Myocyte (in vitro differentiated cells): Measurements from ENCODE around the gene C11orf16. TPM values are rescaled to one million over a fixed set of nuclear protein-coding genes. Genes with fewer than 3 reads are reported as not detected.
A peak's percentile ranks its signal among the peaks of the same experiment; 100 is the strongest.
"Not testable (repeated sequence)": the region's sequence is repeated elsewhere in the genome, so short reads cannot be mapped to it uniquely, and the experiment has no call there.

Experiments used
- DNase-seq: peaks from one replicate; pipeline ENCODE4 v3.0.0-alpha.2; 2012; ENCODE audit warnings: low read depth
- total RNA-seq: library from RNA; depleted of rRNA; stranded (reverse); fragments of >200 nt; gene quantifications from 2 replicates; pipeline ENCODE4 v1.2.3, GENCODE V29; 2014

Gene C11orf16
- total RNA-seq, 1 donor from 2014 or later: not detected

DNA sequence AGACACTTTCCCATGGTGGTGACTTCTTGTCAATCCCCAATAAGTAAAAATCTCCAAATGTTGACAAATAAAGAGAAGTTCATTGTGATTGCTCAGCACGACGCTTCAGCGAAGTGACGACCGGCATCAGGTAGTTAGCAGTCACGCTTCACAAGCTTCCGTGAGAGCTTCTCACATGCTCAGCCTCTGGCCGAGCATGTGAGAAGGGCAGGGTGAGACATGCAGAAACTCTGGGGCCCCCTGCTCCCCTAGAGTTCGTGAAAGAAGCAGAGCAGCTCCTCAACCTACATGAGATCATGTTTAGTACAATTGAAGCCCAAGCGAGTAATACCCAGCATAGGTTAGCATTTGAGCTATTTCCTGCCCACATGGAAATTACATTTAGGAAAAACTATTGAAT is 4.4 kb upstream of the C11orf16 start:
- no peak for DNase-seq

DNA sequence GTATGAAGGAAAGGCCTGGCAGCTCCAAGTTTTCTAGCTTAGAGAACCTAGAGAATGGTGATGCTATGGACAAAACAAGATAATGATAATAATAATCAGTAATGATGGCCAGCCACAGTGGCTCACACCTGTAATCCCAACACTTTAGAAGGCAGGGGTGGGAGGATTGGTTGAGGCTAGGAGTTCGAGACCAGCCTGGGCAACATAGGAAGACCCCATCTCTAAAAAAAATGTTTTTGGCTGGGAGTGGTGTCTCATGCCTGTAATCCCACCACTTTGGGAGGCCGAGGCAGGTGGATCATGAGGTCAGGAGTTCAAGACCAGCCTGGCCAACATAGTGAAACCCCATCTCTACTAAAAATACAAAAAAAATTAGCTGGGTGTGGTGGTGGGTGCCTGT is 3.0 kb upstream of the C11orf16 start:
- DNase-seq: not testable (repeated sequence)

DNA sequence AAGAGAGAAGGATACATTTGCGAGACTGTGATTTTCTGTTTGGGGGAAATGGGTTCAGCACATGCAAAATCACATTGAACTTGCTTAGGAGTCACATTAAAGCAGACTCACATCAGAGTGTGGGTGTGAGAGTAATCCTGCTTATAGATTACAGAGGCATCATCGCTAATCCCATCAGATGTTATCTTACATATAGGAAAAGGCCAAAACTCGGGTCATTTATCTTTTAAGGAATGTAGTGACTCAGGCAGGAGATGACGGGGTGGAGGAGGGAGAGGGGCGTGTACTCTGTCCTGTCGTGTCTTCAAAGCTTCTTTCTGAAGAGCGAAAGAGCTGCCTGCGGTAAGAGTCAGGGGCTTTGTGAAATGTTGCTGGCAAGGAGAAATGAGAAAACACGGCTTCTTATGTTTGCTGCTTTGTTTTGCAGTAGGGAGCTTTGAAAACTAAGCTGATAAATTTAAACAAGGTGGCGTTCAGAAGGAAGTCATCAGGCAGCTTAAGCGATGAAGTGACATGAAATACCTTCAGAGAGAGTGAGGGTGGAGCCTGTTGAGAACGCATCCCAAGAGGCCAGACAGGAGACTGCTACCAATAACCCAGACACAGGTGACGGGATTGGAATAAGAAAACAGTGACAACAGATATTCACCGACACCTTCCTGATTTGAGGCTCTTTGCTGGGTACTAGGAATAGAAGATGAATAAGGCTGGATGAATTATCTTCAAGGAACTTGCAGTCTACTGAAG is 2.2 kb upstream of the C11orf16 start:
- no peak for DNase-seq

GRCh38 chr11:8933931-8934330 is 1.2 kb upstream of the C11orf16 start:
- DNase-seq: no peak

DNA sequence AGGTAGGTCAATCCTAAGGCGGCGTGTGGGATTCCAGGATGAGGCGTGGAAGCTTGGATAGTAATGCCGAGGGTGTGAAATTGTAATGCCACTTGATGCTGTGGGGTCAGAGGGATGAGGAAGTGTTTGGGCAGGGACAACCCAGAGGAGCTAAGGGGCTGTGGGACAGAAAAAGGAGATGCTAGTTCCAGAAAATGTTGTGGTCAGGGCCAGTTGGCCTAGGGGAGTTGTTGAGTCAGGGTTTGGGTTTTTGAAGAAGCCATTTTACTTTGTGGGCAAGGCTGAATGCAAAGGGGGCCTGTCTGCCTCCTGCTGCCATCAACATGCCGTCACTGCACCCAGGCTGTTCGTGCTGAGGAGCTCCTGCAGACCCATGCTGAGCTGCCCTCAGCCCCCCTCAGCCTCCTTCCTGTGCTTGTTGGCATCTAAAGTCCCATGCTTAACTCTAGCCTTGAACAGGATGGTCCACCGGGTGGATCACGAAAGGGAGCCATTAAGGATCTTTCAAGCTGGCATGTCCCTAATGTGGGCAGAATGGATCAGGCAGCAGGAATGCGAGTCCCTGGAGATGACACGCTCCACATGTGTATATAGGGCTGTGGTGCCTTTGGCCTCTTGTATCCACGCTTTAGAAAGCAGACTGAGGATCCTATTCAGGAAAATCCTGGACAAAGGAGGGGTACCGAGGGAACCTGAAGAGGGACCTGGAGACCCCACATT is 2.1 kb downstream of the C11orf16 start:
- DNase-seq: peak; percentile 91

GRCh38 chr11:8928981-8929615 is 3.6 kb downstream of the C11orf16 start:
- peak; percentile 88 for DNase-seq

DNA sequence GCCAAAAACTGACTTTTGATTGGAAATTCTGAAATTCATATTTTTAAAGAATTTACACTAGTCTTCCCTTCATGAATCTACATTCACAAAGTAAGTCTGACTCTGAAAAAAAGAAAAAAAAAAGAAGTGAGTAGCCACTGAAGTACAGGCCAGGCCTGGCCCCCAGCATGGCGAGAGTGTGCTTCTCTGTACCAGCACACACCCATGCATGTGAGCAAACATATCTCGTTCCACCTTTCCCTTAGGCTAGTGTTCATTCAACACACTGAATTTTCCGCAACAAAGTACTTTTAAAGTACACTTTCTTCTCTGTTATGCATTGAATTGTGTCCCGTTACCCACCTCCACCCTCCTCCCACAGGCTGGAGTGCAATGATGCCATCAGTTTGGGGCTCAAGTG is 4.5 kb downstream of the C11orf16 start:
- DNase-seq: no peak

DNA sequence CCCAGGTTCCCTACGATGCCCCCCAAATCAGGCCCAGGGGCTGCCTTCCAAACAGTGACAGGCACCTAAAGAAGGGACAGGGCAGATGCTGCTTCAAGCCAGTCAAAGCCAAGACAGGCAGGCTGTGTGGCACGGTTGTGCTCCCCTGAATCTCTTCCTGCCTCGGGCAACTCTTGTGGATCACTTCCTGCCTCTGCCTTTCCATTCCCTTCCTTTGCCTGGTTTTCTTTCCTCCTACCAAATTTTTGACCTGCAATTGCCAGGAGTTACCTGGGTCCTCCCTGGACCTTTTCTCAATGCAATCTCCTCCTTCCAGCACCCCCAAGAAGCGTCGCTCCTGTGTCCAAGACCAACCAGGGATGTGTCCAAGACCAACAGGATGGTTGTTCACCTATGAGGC is 5.5 kb downstream of the C11orf16 start:
- DNase-seq: no peak

GRCh38 chr11:8926236-8926635 is 6.5 kb downstream of the C11orf16 start:
- DNase-seq: no peak

GRCh38 chr11:8925711-8926110 is 7.0 kb downstream of the C11orf16 start:
- no peak for DNase-seq

DNA sequence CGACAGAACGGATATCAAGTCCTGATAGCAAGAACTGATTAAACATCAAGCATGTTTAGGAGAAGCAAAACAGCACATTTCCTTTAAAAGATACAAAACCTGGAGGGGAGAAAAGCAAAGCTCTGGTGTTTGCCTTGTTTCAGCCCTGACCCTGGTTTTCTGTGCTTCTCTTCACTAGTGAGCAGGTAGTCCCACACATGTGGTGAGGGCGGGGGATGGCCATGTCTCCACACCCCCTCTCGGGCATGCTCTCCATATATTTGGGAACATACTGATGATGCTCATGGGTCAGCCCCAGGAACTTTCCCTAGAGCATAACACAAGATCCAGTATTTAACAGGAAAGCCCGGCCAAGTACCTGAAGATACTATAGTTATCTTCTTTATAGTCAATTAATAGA is 10.1 kb downstream of the C11orf16 start:
- no peak for DNase-seq

GRCh38 chr11:8917157-8917825 is 15.5 kb downstream of the C11orf16 start:
- DNase-seq: peak; percentile 93

GRCh38 chr11:8914661-8915018 is 18.1 kb downstream of the C11orf16 start:
- no peak for DNase-seq

DNA sequence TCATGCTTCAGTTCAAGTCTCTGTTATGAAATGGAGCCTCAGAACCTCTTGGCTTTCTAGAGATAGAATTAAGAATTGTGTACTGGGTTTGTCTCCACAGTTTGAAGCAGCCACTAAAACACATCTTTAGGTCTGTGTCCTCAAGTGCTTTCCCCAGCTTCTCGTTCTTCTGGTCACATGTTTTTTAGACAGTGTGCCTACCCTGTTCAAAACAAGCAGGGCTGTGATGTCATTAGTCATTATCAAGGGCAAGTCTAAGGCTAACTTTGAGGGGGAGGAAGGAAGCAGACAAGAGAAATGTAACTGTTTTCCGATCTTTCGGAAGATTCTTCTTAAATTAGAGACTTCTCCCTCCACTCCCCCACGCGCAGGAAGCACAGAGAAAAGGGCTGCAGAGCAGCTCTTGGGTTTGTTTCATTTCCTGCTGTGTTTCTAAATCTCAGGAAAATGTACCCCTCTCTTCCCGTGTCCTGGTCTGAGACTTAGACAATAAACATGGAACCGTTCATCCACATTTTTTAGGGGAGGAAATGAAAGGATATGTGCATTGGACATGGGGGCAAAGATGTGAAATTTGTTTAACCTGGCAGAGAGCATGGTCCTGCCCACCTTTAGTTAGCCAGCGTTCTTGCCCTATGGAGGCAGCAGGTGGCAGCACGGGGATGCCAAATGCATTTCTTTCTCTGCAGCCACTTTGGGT is 18.6 kb downstream of the C11orf16 start:
- DNase-seq: peak; percentile 53

DNA sequence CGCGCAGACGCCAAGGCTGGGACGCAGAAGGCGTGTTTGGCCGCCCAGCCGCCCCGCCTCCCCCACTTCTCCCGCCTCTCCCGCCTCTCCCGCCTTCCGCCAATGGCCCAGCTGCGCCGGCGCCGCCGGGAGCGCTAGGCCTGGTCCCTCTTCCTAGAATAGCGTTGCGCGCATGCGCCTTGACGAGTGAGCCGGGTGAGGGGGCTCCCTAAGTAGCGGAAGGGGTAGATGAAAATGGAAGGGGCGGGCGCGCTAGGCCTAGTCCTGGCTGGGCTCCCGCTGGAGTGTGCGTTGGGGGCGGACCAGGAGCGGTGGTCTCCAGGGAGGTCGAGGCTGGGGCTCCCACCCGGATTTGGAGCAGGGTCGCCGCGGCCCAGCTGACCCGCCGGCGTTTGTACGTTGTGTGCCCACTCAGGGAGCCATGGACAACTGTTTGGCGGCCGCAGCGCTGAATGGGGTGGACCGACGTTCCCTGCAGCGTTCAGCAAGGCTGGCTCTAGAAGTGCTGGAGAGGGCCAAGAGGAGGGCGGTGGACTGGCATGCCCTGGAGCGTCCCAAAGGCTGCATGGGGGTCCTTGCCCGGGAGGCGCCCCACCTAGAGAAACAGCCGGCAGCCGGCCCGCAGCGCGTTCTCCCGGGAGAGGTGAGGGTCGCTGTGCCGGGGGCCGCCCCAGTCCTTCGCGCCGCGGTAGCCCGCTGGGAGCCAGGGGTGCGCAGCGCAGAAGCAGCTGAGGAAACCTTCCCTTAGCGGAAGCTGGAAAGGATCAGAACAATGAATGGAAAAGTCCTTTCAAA is 21.5 kb downstream of the C11orf16 start, which contains the start of gene AKIP1:
Gene AKIP1 (plus strand): TSS at position 161 of the 795 bp plus-strand sequence. CDS start 261 bp downstream, at position 422.
- peak; percentile 98 for DNase-seq

DNA sequence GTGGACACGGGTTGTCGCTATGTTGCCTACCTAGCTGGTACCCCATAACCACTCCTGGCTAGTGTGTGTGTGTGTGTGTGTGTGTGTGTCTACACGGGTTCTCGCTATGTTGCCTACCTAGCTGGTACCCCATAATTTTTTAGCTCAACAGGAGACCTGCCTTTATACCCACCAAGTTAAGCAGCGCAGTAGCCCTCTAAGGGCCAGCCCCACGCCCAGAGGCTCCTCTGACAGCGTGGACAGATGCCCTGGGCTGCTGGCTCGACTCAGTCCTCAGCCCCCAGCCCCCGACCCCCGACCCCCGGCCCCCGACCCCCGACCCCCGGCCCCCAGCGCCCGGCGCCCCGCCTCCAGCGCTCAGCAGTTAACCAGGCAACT is 22.1 kb downstream of the C11orf16 start:
- no peak for DNase-seq

GRCh38 chr11:8908099-8908498 is 24.6 kb downstream of the C11orf16 start:
- no peak for DNase-seq

- no peak for DNase-seq
Measured at GRCh38 chr11:8907116-8907515, 25.6 kb downstream of the C11orf16 start.

DNA sequence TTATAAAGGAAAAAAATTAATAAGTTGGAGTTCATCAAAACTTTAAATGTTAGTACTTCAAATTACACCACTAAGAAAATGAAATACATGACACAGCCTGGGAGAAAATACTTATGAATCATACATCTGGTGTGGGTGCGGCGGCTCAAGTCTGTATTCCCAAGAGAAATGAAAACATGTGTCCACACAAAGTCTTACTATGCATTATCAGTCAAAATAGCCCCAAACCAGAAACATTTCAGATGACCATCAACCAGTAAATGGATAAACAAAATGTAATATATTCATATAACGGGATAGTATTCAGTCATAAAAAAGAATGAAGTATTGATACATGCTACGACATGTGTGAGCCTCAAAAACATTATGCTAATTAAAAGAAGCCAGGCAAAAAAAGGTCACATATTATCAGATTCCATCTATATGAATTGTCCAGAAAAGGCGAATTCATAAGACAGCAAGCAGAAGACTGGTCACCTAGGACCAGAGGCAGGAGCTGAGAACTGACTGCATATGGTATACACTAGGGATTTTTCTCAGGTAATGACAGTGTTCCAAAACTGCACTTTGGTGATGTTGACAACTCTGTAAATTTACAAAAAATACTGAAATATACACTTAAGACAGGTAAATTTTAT is 27.1 kb downstream of the C11orf16 start:
- peak; percentile 64 for DNase-seq
